Lower leg skin (tissue), 3 donors: ENCODE results near the gene GRM8.

Source experiments
- CTCF ChIP-seq, 3 donors: fragments of 450-650 bp; IDR thresholded peaks; one replicate each; pipeline ENCODE4 v1.5.1; 2016; ENCODE audit warnings: antibody characterized with exemption in 3 of 3, mild to moderate bottlenecking in 3 of 3, moderate library complexity in 2 of 3
- POLR2A ChIP-seq, 2 donors: fragments of 450-650 bp; IDR thresholded peaks; one replicate each; pipeline ENCODE4 v1.6.1; 2016 to 2017; ENCODE audit warnings: antibody characterized with exemption in 2 of 2, mild to moderate bottlenecking in 1 of 2, moderate library complexity in 1 of 2

GRCh38 chr7:126524967-126525366 is 727.8 kb downstream of the GRM8 start:
- TF ChIP-seq CTCF (IDR thresholded peaks at IDR 0.05) (no peak), POLR2A (IDR thresholded peaks at IDR 0.05) (no peak)
